ENCODE data around the gene PTPN22. TPM values are rescaled to one million over a fixed set of nuclear protein-coding genes. Genes with fewer than 3 reads are reported as not detected.

The PTPN22 gene
- total RNA-seq, 2 experiments from 2014 or later: 27.5 to 53.5 TPM

- DNase-seq (ENCODE audit: low spot score): no peak
- POLR2A ChIA-PET: interaction anchor here (0.6 to 1.6 kb wide), 4 partner anchors 14 to 794 kb away, joined by 3 to 11 read pairs (median 4); no protein-coding TSS in a partner anchor
Observed at GRCh38 chr1:113913887-113914664, 42.6 kb upstream of the PTPN22 start.

DNA sequence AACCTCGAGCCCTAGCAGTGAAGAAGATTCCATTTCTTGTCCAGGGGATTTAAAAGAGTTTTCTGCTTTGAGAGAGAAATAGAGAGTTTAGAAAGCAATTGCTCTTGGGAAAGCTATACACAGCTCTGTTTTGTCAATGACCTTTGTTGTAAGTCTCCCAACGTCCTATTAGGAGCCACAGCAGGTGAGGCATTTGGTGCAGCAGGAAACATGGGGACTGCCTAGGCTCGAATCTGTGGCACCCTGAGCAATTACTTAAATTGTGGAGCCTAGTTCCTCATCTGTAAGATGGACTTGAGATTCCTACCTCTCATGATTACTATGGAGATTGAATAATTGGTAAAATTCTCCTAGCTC, 41.8 kb upstream of the PTPN22 start:
- TF ChIP-seq EZH2phosphoT487 (IDR thresholded peaks at IDR 0.05; ENCODE audit: borderline replicate concordance, low read depth, low read length) (no peak), CTCF (conservative IDR thresholded peaks at IDR 0.05; ENCODE audit: low read length) (no peak)
- H3K4me2 ChIP-seq (ENCODE audit: low read length): no peak overlapping the region
- CTCF ChIA-PET (ENCODE audit: unreplicated experiment): interaction anchor here (0.5 kb wide), 1 partner anchor 154 kb away, joined by 3 read pairs; the partner anchor contains the start of gene PHTF1
- H4K20me1 ChIP-seq (ENCODE audit: insufficient read depth, low read length): no peaks in the 10 kb centered on the region
- intact Hi-C loops (cut with micrococcal nuclease; ENCODE audit: unreplicated experiment): no loop called here
- BruUV-seq (replicated peaks): no TSS peak
- no peaks in the 10 kb centered on the region for H3K9me3 ChIP-seq (ENCODE audit: low read length)
- no peak overlapping the region for H3K4me3 ChIP-seq (ENCODE audit: low read depth, low read length, poor library complexity, severe bottlenecking)
- DNase-seq (ENCODE audit: low spot score): no peak
- H3K79me2 ChIP-seq (ENCODE audit: insufficient read depth, low read depth, low read length): 0 out of 2 replicates have a peak, but pooled peaks cover 10% of the 10 kb centered on the region
- peaks cover 77% of the 10 kb centered on the region for H3K36me3 ChIP-seq (ENCODE audit: insufficient read depth, low read length)
- POLR2A ChIA-PET: interaction anchor here (0.5 to 1.6 kb wide), 3 partner anchors 14 to 151 kb away, joined by 3 to 11 read pairs (median 5); no protein-coding TSS in a partner anchor
- no peak overlapping the region for H2AFZ ChIP-seq (ENCODE audit: low read length)
- no peak overlapping the region for H3K27ac ChIP-seq (ENCODE audit: low read depth, low read length, poor library complexity, severe bottlenecking)
- H3K9me2 ChIP-seq (ENCODE audit: insufficient read depth, low read length): no peaks in the 10 kb centered on the region
- peaks cover 1% of the 10 kb centered on the region for H3K4me1 ChIP-seq (ENCODE audit: insufficient read depth, low read length, poor library complexity, severe bottlenecking)

More at GRCh38 chr1:113913887-113914664, 42.6 kb upstream of the PTPN22 start:
- peaks cover 70% of the 10 kb centered on the region for H3K36me3 ChIP-seq (ENCODE audit: insufficient read depth, low read length)
- H3K4me3 ChIP-seq (ENCODE audit: low read depth, low read length, poor library complexity, severe bottlenecking): no peak overlapping the region
- H3K27ac ChIP-seq (ENCODE audit: low read depth, low read length, poor library complexity, severe bottlenecking): no peak overlapping the region
- H2AFZ ChIP-seq (ENCODE audit: low read length): no peak overlapping the region
- no peaks in the 10 kb centered on the region for H3K9me3 ChIP-seq (ENCODE audit: low read length)
- intact Hi-C loops (cut with micrococcal nuclease; ENCODE audit: unreplicated experiment): no loop called here
- no peak for TF ChIP-seq CTCF (conservative IDR thresholded peaks at IDR 0.05; ENCODE audit: low read length)
- TF ChIP-seq EZH2phosphoT487 (IDR thresholded peaks at IDR 0.05; ENCODE audit: borderline replicate concordance, low read depth, low read length): no peak
- H3K4me1 ChIP-seq (ENCODE audit: insufficient read depth, low read length, poor library complexity, severe bottlenecking): peaks cover 9% of the 10 kb centered on the region
- H3K79me2 ChIP-seq (ENCODE audit: insufficient read depth, low read depth, low read length): 0 out of 2 replicates have a peak, but pooled peaks cover 10% of the 10 kb centered on the region
- no peak overlapping the region for H3K4me2 ChIP-seq (ENCODE audit: low read length)
- CTCF ChIA-PET (ENCODE audit: unreplicated experiment): interaction anchor here (1.0 kb wide), 1 partner anchor 14 kb away, joined by 3 read pairs; no protein-coding TSS in a partner anchor
- no peaks in the 10 kb centered on the region for H4K20me1 ChIP-seq (ENCODE audit: insufficient read depth, low read length)
- BruUV-seq (replicated peaks): no TSS peak
- H3K9me2 ChIP-seq (ENCODE audit: insufficient read depth, low read length): no peaks in the 10 kb centered on the region
